SH-SY5Y (cell line): ENCODE measurements around the gene L3MBTL3.

Experiments used
- GATA2 ChIP-seq: IDR thresholded peaks from 2 replicates; pipeline ENCODE4 v1.6.1; 2011; ENCODE audit warnings: mild to moderate bottlenecking, low read depth, low read length
- GATA3 ChIP-seq: IDR thresholded peaks from 2 replicates; pipeline ENCODE4 v1.6.1; 2011; ENCODE audit warnings: low read depth, mild to moderate bottlenecking, low read length, moderate library complexity

DNA sequence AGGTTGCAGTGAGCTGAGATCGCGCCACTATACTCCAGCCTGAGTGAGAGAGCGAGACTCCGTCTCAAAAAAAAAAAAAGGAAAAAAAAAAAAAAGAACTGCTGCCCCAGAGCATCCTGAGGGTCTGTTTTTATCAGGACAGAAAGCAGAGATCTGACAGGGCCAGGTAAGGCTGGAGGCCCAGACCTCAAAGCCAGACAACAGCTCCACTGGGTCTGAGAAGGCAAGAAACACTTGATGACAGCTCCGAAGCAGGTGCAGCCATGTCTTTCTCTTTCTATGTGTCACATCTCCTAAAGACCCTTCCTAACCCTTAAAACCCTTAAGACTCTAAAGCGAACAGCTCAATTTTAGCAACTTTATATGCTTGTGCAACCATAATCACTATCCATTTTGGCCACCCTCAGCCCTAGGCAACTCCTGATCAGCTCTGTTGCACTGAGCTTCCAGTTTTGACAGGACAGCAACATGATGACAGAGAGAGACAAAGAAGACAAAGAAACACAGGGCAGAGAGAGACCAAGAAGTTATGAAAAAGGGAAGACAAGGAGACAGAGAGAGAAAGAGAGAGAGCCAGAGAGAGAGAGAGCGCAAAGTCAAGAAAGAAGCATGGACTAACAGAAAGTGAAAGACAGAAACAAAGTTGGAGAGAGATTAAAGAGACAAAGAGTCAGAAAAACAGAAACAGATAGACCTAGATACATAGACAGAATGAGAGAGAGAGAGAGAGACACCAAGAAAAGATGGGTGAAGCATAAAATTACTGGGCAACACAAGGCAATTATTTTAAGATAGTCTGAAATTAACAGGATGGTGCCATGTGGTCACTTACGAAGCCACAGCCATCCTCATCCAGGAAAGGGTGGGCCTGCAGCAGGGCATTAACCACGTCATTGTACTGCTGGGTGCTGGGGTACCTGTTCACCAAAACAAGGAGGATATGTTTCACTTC, 165.2 kb downstream of the L3MBTL3 start:
- no peak for TF ChIP-seq GATA2
- no peak for TF ChIP-seq GATA3
